BJ (cell line): ENCODE data around the gene CTDSPL. TPM values are rescaled to one million over a fixed set of nuclear protein-coding genes. Genes with fewer than 3 reads are reported as not detected.

Experiments
- CTCF ChIA-PET: fragments of 350-600 bp; formaldehyde crosslinking; extraction: SDS; loops from one replicate; lab custom pipeline; 2021; ENCODE audit warnings: antibody characterized with exemption, inconsistent platforms; lab: Yijun Ruan, JAX
- POLR2A ChIA-PET: fragments of 300-600 bp; sonication (Branson Sonifier 250); formaldehyde crosslinking; extraction: SDS; loops from one replicate; lab custom pipeline; 2021; ENCODE audit warnings: antibody characterized with exemption; lab: Charles Lee
- DNase-seq: peaks from one replicate; pipeline ENCODE4 v3.0.0-alpha.2; 2011; ENCODE audit warnings: low read depth
- H3K27me3 ChIP-seq: 2 replicates; pipeline ENCODE4 v1.6.0; 2011; ENCODE audit warnings: low read length; ENCODE audit not compliant: control insufficient read depth, insufficient read depth
- H3K36me3 ChIP-seq: 2 replicates; pipeline ENCODE4 v1.5.1; 2011; ENCODE audit warnings: low read length; ENCODE audit not compliant: control insufficient read depth, insufficient read depth
- H3K4me3 ChIP-seq: 2 replicates; pipeline ENCODE4 v1.5.1; 2011; ENCODE audit warnings: low read depth, mild to moderate bottlenecking, control low read depth, low read length
- CTCF ChIP-seq: IDR thresholded peaks from 2 replicates; pipeline ENCODE4 v1.5.1; 2011; ENCODE audit warnings: low read depth, mild to moderate bottlenecking, control low read depth, inconsistent platforms, low read length, moderate library complexity; ENCODE audit not compliant: insufficient read depth
- polyA plus RNA-seq: library from polyadenylated mRNA; depleted of rRNA; stranded (reverse); fragments of >200 nt; gene quantifications from 2 replicates; pipeline ENCODE4 v1.2.3, GENCODE V29; 2011

CTDSPL gene
- polyA plus RNA-seq, 1 experiment: 45.2 TPM

DNA sequence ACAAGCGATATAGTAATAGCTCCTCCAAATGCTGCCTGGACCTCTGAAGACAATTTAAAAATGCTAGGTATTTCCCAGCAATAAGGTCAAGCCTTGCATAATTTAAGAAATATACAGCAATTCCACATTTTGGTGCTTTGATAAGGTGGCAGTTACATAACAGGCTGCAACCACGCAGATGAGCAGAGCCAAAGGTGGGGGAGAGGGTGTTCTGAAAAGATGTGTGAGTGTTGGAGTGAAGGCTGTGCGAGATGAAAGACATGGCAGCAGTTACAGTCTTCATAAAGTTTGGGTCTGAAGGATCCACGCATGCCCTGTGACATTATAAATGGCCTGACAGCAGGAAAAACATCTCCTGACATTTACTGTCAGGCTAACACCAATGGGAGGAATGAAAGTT, 26.1 kb downstream of the CTDSPL start:
- Histone ChIP-seq H3K4me3 (no peak overlapping the region), H3K27me3 (no peaks in the 10 kb centered on the region), H3K36me3 (no peaks in the 10 kb centered on the region; the same call in 1 of the 2 replicates)
- TF ChIP-seq CTCF: no peak
- no peak for DNase-seq
- POLR2A ChIA-PET: no interaction called here
- CTCF ChIA-PET: interaction anchor here (0.6 to 0.9 kb wide), 2 partner anchors 9 to 22 kb away, joined by 3 read pairs; no protein-coding TSS in a partner anchor

- ChIA-PET POLR2A (no interaction called here), CTCF (interaction anchor here (0.6 kb wide), 1 partner anchor 23 kb away, joined by 3 read pairs; no protein-coding TSS in a partner anchor)
- Histone ChIP-seq H3K27me3 (no peaks in the 10 kb centered on the region), H3K36me3 (no peaks in the 10 kb centered on the region; the same call in 1 of the 2 replicates), H3K4me3 (no peak overlapping the region)
- DNase-seq: no peak
- no peak for TF ChIP-seq CTCF
Observed at GRCh38 chr3:37888421-37888820, 26.7 kb downstream of the CTDSPL start.

GRCh38 chr3:37890522-37890921, 28.8 kb downstream of the CTDSPL start:
- Histone ChIP-seq H3K27me3 (no peaks in the 10 kb centered on the region), H3K4me3 (no peak overlapping the region), H3K36me3 (no peaks in the 10 kb centered on the region; the same call in 1 of the 2 replicates)
- no peak for DNase-seq
- ChIA-PET POLR2A (no interaction called here), CTCF (interaction anchor here (1.0 to 1.3 kb wide), 2 partner anchors 14 to 77 kb away, joined by 3 to 4 read pairs; no protein-coding TSS in a partner anchor)
- no peak for TF ChIP-seq CTCF

GRCh38 chr3:37891227-37891626, 29.5 kb downstream of the CTDSPL start:
- Histone ChIP-seq H3K4me3 (no peak overlapping the region), H3K36me3 (no peaks in the 10 kb centered on the region; the same call in 1 of the 2 replicates), H3K27me3 (no peaks in the 10 kb centered on the region)
- DNase-seq: peak; percentile 1
- TF ChIP-seq CTCF: no peak
- ChIA-PET CTCF (interaction anchor here (1.0 to 1.3 kb wide), 2 partner anchors 15 to 77 kb away, joined by 3 to 4 read pairs; no protein-coding TSS in a partner anchor), POLR2A (no interaction called here)

DNA sequence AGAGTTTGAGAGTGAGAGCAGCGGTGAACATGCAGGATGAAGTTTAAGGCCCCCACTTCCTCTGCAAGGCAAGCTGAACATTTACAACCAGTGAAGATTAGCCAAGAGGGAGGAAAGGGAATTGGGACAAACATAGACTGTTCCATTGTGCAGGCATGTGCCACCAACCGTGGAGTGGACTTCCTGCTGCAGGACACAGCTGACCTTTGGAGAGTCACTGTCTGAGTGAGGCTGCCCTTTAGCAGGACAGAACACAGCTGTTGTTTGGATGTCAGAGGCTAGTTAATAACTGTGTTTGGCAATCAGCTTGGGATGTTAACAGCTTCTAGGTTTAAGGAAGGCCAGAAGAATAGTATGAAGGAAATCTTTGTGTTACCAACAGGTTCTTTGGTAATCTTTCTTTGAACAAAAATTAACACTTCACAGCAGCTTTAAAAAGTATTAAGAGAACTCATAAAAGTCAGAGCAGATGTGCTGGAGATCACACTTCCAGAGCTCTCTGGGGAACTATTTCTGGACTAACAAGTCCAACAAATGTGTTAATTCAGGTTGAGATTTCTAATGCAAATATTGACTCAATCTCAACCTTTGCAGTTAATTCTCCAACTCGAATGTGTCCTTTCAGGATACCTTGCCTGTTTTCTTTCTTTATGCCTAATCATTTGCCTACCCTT, 31.4 kb downstream of the CTDSPL start:
- no peak overlapping the region for H3K4me3 ChIP-seq
- ChIA-PET CTCF (interaction anchor here (0.7 to 1.3 kb wide), 5 partner anchors 9 to 78 kb away, joined by 3 to 6 read pairs (median 5); no protein-coding TSS in a partner anchor), POLR2A (no interaction called here)
- no peak for DNase-seq
- no peaks in the 10 kb centered on the region for H3K36me3 ChIP-seq
- TF ChIP-seq CTCF: no peak
- H3K27me3 ChIP-seq: no peaks in the 10 kb centered on the region
